Liver (tissue), 9 donors: ENCODE data around the gene CDH4. TPM values are rescaled to one million over a fixed set of nuclear protein-coding genes. Genes with fewer than 3 reads are reported as not detected.

Source experiments
- DNase-seq: peaks from one replicate; pipeline ENCODE4 v3.0.0-alpha.2; 2017; ENCODE audit warnings: low spot score
- H3K27ac ChIP-seq, 2 donors: one replicate each; pipeline ENCODE4 v1.7.0; 2013; ENCODE audit warnings: inconsistent platforms in 2 of 2, low read length in 2 of 2, control low read depth in 1 of 2, low read depth in 1 of 2, mild to moderate bottlenecking in 1 of 2
- H3K27me3 ChIP-seq, 4 donors: one replicate each; pipeline versions ENCODE4 v1.6.1 to v1.7.0; 2013; ENCODE audit warnings: low read length in 3 of 4, inconsistent platforms in 1 of 4, mild to moderate bottlenecking in 1 of 4, moderate library complexity in 1 of 4; ENCODE audit not compliant: control insufficient read depth in 4 of 4, insufficient read depth in 4 of 4
- H3K36me3 ChIP-seq, 4 donors: one replicate each; pipeline versions ENCODE4 v1.6.1 to v1.7.0; 2013; ENCODE audit warnings: low read length in 3 of 4, mild to moderate bottlenecking in 3 of 4, low read depth in 1 of 4, moderate library complexity in 1 of 4; ENCODE audit not compliant: control insufficient read depth in 4 of 4, insufficient read depth in 3 of 4
- H3K4me1 ChIP-seq, 4 donors: one replicate each; pipeline versions ENCODE4 v1.6.1 to v1.7.0; 2013; ENCODE audit warnings: low read length in 3 of 4, mild to moderate bottlenecking in 3 of 4, moderate library complexity in 1 of 4; ENCODE audit not compliant: control insufficient read depth in 4 of 4, insufficient read depth in 4 of 4
- H3K4me3 ChIP-seq, 3 donors: one replicate each; pipeline versions ENCODE4 v1.6.1 to v1.7.0; 2013; ENCODE audit warnings: low read length in 3 of 3, control low read depth in 1 of 3, low read depth in 1 of 3, mild to moderate bottlenecking in 1 of 3
- H3K9ac ChIP-seq, 2 donors: one replicate each; pipeline ENCODE4 v1.7.0; 2013; ENCODE audit warnings: low read length in 2 of 2, mild to moderate bottlenecking in 2 of 2, moderate library complexity in 2 of 2, control low read depth in 1 of 2, low read depth in 1 of 2
- H3K9me3 ChIP-seq, 4 donors: one replicate each; pipeline versions ENCODE4 v1.6.1 to v1.7.0; 2013; ENCODE audit warnings: low read length in 3 of 4; ENCODE audit not compliant: control insufficient read depth in 4 of 4
- ATF3 ChIP-seq: IDR thresholded peaks from 2 replicates; pipeline ENCODE4 v1.6.1; 2016; ENCODE audit warnings: antibody characterized with exemption
- EGR1 ChIP-seq, 2 donors: IDR thresholded peaks; 2 replicates each; pipeline ENCODE4 v1.6.1; 2016 to 2018; ENCODE audit warnings: antibody characterized with exemption in 2 of 2, low read depth in 2 of 2
- FOXA1 ChIP-seq: IDR thresholded peaks from 2 replicates; pipeline ENCODE4 v1.6.1; 2016; ENCODE audit warnings: antibody characterized with exemption
- FOXA2 ChIP-seq: IDR thresholded peaks from 2 replicates; pipeline ENCODE4 v1.6.1; 2016; ENCODE audit warnings: antibody characterized with exemption
- GABPA ChIP-seq, 2 donors: IDR thresholded peaks in 1 of 2; conservative IDR thresholded peaks in 1 of 2; 2 replicates each; pipeline ENCODE4 v1.6.1; 2016; ENCODE audit warnings: antibody characterized with exemption in 2 of 2, mild to moderate bottlenecking in 1 of 2, moderate library complexity in 1 of 2
- HNF4A ChIP-seq, 2 donors: conservative IDR thresholded peaks; 2 replicates each; pipeline ENCODE4 v1.6.1; 2016; ENCODE audit warnings: antibody characterized with exemption in 2 of 2, mild to moderate bottlenecking in 2 of 2
- HNF4G ChIP-seq: IDR thresholded peaks from 2 replicates; pipeline ENCODE4 v1.6.1; 2016; ENCODE audit warnings: antibody characterized with exemption
- JUND ChIP-seq, 2 donors: IDR thresholded peaks; 2 replicates each; pipeline ENCODE4 v1.6.1; 2016; ENCODE audit warnings: antibody characterized with exemption in 2 of 2
- MAX ChIP-seq: IDR thresholded peaks from 2 replicates; pipeline ENCODE4 v1.6.1; 2016; ENCODE audit warnings: antibody characterized with exemption
- NR2F2 ChIP-seq: IDR thresholded peaks from 2 replicates; pipeline ENCODE4 v1.6.1; 2016; ENCODE audit warnings: antibody characterized with exemption
- RAD21 ChIP-seq, 2 donors: IDR thresholded peaks; 2 replicates each; pipeline ENCODE4 v1.6.1; 2016; ENCODE audit warnings: antibody characterized with exemption in 2 of 2, mild to moderate bottlenecking in 2 of 2
- RXRA ChIP-seq, 2 donors: IDR thresholded peaks; 2 replicates each; pipeline ENCODE4 v1.6.1; 2017 to 2018; ENCODE audit warnings: antibody characterized with exemption in 2 of 2, mild to moderate bottlenecking in 1 of 2
- SP1 ChIP-seq: IDR thresholded peaks from 2 replicates; pipeline ENCODE4 v1.6.1; 2018; ENCODE audit warnings: antibody characterized with exemption, mild to moderate bottlenecking
- TAF1 ChIP-seq: conservative IDR thresholded peaks from 2 replicates; pipeline ENCODE4 v1.6.1; 2016; ENCODE audit warnings: antibody characterized with exemption, mild to moderate bottlenecking
- YY1 ChIP-seq: IDR thresholded peaks from 2 replicates; pipeline ENCODE4 v1.6.1; 2016; ENCODE audit warnings: antibody characterized with exemption, mild to moderate bottlenecking
- ZBTB33 ChIP-seq: IDR thresholded peaks from 2 replicates; pipeline ENCODE4 v1.6.1; 2016; ENCODE audit warnings: antibody characterized with exemption
- WGBS: extraction: QIAGEN DNeasy Blood & Tissue Kit; methylation state at CpG from one replicate; pipeline ENCODE4 v1.1.7; 2013; 5-methylcytosine and 5-hydroxymethylcytosine counted together
- polyA plus RNA-seq, 2 donors: library from polyadenylated mRNA; stranded (reverse) in 1 of 2; unstranded in 1 of 2; fragments of 200-250 nt in 1 of 2; fragments of >200 nt in 1 of 2; fragmentation: Nextera tagmentation in 1 of 2; extraction: Ambion mirVana in 1 of 2; gene quantifications; one replicate each; pipeline versions ENCODE4 v1.2.1 to v1.2.3, GENCODE V29; 2013 to 2015
- total RNA-seq, 2 donors: library from RNA; depleted of rRNA; stranded (reverse); fragments of >200 nt; gene quantifications; one replicate each; pipeline ENCODE4 v1.2.3, GENCODE V29; 2014
- donor health status: healthy.
- donor health status: healthy.
- donor health status: healthy.
- donor health status: healthy.
- donor health status: healthy.

Gene CDH4
- total and polyA plus RNA-seq, 4 donors, result 0.03 to 0.25 (median 0.19) TPM; not detected in 1

- no peaks in the 10 kb centered on the region for H3K36me3 ChIP-seq
- TF ChIP-seq NR2F2, result no peak
- no peak for TF ChIP-seq ZBTB33
- no peak for TF ChIP-seq EGR1 (IDR thresholded peaks at IDR 0.05; ENCODE audit: low read depth in 2 of 2)
- no peak for TF ChIP-seq RXRA (IDR thresholded peaks at IDR 0.05)
- no peak for TF ChIP-seq HNF4G
- TF ChIP-seq ATF3, result no peak
- no peak for TF ChIP-seq JUND (IDR thresholded peaks at IDR 0.05)
- TF ChIP-seq HNF4A (conservative IDR thresholded peaks at IDR 0.05), result no peak
- no peak for TF ChIP-seq YY1
- TF ChIP-seq TAF1, result no peak
- H3K4me1 ChIP-seq, result no peaks in the 10 kb centered on the region
- H3K27me3 ChIP-seq, result peaks cover 0 to 3% (median 0%) of the 10 kb centered on the region in 4 donors
- WGBS, result 65% methylated on average over 11 of the region's 11 CpGs
- H3K9me3 ChIP-seq, result no peaks in the 10 kb centered on the region
- DNase-seq, result no peak
- H3K4me3 ChIP-seq, result no peak overlapping the region
- H3K27ac ChIP-seq, result no peak overlapping the region
- no peak overlapping the region for H3K9ac ChIP-seq
Observed at GRCh38 chr20:61366914-61367313, 114.9 kb downstream of the CDH4 start.

- TF ChIP-seq ZBTB33 (no peak), RAD21 (IDR thresholded peaks at IDR 0.05) (no peak), FOXA1 (no peak), GABPA (IDR thresholded peaks at IDR 0.05 in 1 of 2, conservative IDR thresholded peaks at IDR 0.05 in 1 of 2) (no peak)
- 70% methylated on average over 13 of the region's 13 CpGs for WGBS
- H3K9me3 ChIP-seq, result no peaks in the 10 kb centered on the region
- H3K4me1 ChIP-seq, result no peaks in the 10 kb centered on the region
- H3K4me3 ChIP-seq, result no peak overlapping the region
- H3K27me3 ChIP-seq, result peaks cover 0 to 3% (median 0%) of the 10 kb centered on the region in 4 donors
- no peak for DNase-seq
- H3K9ac ChIP-seq, result no peak overlapping the region
- no peaks in the 10 kb centered on the region for H3K36me3 ChIP-seq
- H3K27ac ChIP-seq, result no peak overlapping the region
Observed at GRCh38 chr20:61369731-61370520, 117.9 kb downstream of the CDH4 start.

GRCh38 chr20:61370841-61371303, 118.8 kb downstream of the CDH4 start:
- H3K36me3 ChIP-seq, result no peaks in the 10 kb centered on the region
- H3K27ac ChIP-seq, result no peak overlapping the region
- no peak overlapping the region for H3K9ac ChIP-seq
- WGBS, result 66% methylated on average over 20 of the region's 20 CpGs
- H3K4me1 ChIP-seq, result no peaks in the 10 kb centered on the region
- peaks cover 0 to 3% (median 0%) of the 10 kb centered on the region in 4 donors for H3K27me3 ChIP-seq
- H3K4me3 ChIP-seq, result no peak overlapping the region
- DNase-seq, result no peak
- H3K9me3 ChIP-seq, result no peaks in the 10 kb centered on the region
- TF ChIP-seq MAX (no peak), FOXA2 (no peak), RAD21 (IDR thresholded peaks at IDR 0.05) (no peak), NR2F2 (no peak), ZBTB33 (no peak), FOXA1 (no peak), TAF1 (no peak), ATF3 (no peak), SP1 (no peak), JUND (IDR thresholded peaks at IDR 0.05) (no peak), HNF4A (conservative IDR thresholded peaks at IDR 0.05) (no peak)
